Kidney epithelial cell (primary cell): ENCODE measurements around the gene MYO7A. TPM values are rescaled to one million over a fixed set of nuclear protein-coding genes. Genes with fewer than 3 reads are reported as not detected.

Source experiments
- DNase-seq: peaks from one replicate; pipeline ENCODE4 v3.0.0-alpha.2; 2010; ENCODE audit warnings: low read depth
- H3K27me3 ChIP-seq: 2 replicates; pipeline ENCODE4 v1.6.0; 2011; ENCODE audit warnings: low read length; ENCODE audit not compliant: control insufficient read depth, insufficient read depth
- H3K36me3 ChIP-seq: 2 replicates; pipeline ENCODE4 v1.5.1; 2011; ENCODE audit warnings: low read length; ENCODE audit not compliant: control insufficient read depth, insufficient read depth
- H3K4me3 ChIP-seq: 2 replicates; pipeline ENCODE4 v1.5.1; 2011; ENCODE audit warnings: low read depth, mild to moderate bottlenecking, control low read depth, low read length
- CTCF ChIP-seq: IDR thresholded peaks from 2 replicates; pipeline ENCODE4 v1.5.1; 2011; ENCODE audit warnings: mild to moderate bottlenecking, moderate library complexity, low read length, control low read depth, inconsistent platforms; ENCODE audit not compliant: insufficient read depth, poor library complexity, severe bottlenecking
- total RNA-seq: library from RNA; depleted of rRNA; stranded (reverse); fragments of >200 nt; gene quantifications from 2 replicates; pipeline ENCODE4 v1.2.3, GENCODE V29; 2015

MYO7A gene
- 0.17 and 0.89 TPM in 2 replicates for total RNA-seq

- peak within 1 kb of the TSS; percentile 31 for H3K4me3 ChIP-seq
- peak; percentile 29 for DNase-seq
- no peak for TF ChIP-seq CTCF
- H3K27me3 ChIP-seq: peaks cover 2% of the 10 kb centered on the region
- H3K36me3 ChIP-seq: no peaks in the 10 kb centered on the region
These were observed at the start of gene MYO7A for GRCh38 chr11:77127920-77128691. TSS of gene MYO7A (plus strand) at chr11:77128246. CDS start at chr11:77130635, 2,389 bp downstream.

DNA sequence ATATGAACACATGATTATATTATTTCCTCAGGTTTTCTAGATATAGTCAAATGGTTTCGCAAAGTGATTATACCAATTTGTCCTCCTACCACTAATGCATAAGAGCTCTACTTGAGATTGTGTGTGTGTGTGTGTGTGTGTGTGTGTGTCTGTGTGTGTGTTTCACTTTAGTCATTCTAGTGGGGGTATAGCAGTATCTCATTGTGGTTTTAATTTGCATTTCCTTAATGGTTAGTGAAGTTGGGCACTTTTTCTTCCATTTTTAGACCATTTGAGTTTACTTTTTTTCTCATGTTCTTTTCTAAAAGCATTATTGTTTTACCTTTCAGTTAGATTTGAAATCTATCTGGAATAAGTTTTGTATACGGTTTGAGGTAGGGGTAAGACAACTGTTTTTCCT, 48.4 kb upstream of the MYO7A start:
- no peak for TF ChIP-seq CTCF
- no peak overlapping the region for H3K4me3 ChIP-seq

GRCh38 chr11:77080643-77081210, 47.3 kb upstream of the MYO7A start:
- no peak for TF ChIP-seq CTCF
- no peak overlapping the region for H3K4me3 ChIP-seq
- H3K36me3 ChIP-seq: no peaks in the 10 kb centered on the region
- H3K27me3 ChIP-seq: no peaks in the 10 kb centered on the region
- no peak for DNase-seq

More for the DNA sequence above, 48.4 kb upstream of the MYO7A start:
- Histone ChIP-seq H3K36me3 (no peaks in the 10 kb centered on the region), H3K27me3 (no peaks in the 10 kb centered on the region)
- DNase-seq: no peak

DNA sequence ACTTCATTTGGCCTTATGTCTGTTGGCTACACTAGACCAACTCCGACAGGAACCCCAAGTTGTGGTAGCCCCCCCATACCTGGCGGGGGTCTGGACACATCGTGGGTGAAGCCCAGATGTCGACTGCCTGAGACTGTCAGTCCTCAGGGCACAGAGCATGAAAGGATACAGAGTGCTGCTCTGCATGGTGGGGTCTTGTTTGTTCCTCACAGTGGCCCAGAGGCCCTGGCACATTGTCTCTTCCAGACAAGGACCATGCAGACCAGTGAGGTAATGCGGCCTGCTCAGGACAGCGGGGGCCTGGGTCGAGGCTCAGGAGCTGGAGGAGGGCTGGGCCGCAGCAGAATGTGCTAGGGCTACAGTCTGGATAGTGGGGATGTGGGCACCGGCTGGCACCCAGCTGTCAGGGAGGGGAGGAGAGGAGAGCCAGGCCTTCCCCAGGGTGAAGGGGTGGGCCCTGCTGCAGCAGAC, 46.6 kb upstream of the MYO7A start:
- H3K4me3 ChIP-seq: no peak overlapping the region
- no peaks in the 10 kb centered on the region for H3K27me3 ChIP-seq
- no peak for TF ChIP-seq CTCF
- no peaks in the 10 kb centered on the region for H3K36me3 ChIP-seq
- DNase-seq: no peak

- TF ChIP-seq CTCF: no peak
- H3K4me3 ChIP-seq: no peak overlapping the region
- no peaks in the 10 kb centered on the region for H3K36me3 ChIP-seq
- no peaks in the 10 kb centered on the region for H3K27me3 ChIP-seq
- DNase-seq: no peak
These were observed 45.8 kb upstream of the MYO7A start for GRCh38 chr11:77081976-77082836.
